Ascending aorta (tissue), 2 donors: ENCODE data around the gene GFRA1. TPM values are rescaled to one million over a fixed set of nuclear protein-coding genes. Genes with fewer than 3 reads are reported as not detected.

Source experiments
- DNase-seq, 2 donors: peaks; one replicate each; pipeline ENCODE4 v3.0.0-alpha.2; 2019; ENCODE audit warnings: low spot score in 2 of 2
- H3K27ac ChIP-seq, 2 donors: fragments of 200-600 bp; sonication (generic); one replicate each; pipeline ENCODE4 v1.5.1; 2016 to 2017; ENCODE audit warnings: mild to moderate bottlenecking in 1 of 2
- H3K27me3 ChIP-seq: fragments of 200-600 bp; sonication (generic); one replicate; pipeline ENCODE4 v1.5.1; 2017
- H3K36me3 ChIP-seq, 2 donors: fragments of 200-600 bp; sonication (generic); one replicate each; pipeline ENCODE4 v1.5.1; 2016
- H3K4me1 ChIP-seq, 2 donors: fragments of 200-600 bp; sonication (generic); one replicate each; pipeline ENCODE4 v1.5.1; 2016 to 2017; ENCODE audit warnings: mild to moderate bottlenecking in 1 of 2
- H3K4me3 ChIP-seq, 2 donors: fragments of 200-600 bp; sonication (generic); one replicate each; pipeline ENCODE4 v1.5.1; 2016 to 2017; ENCODE audit warnings: mild to moderate bottlenecking in 1 of 2
- H3K9me3 ChIP-seq, 2 donors: fragments of 200-600 bp; sonication (generic); one replicate each; pipeline ENCODE4 v1.5.1; 2016
- CTCF ChIP-seq, 3 experiments: fragments of 200-600 bp in 2 of 3; fragments of 450-650 bp in 1 of 3; sonication (generic) in 2 of 3; IDR thresholded peaks; one replicate each; pipeline ENCODE4 v1.5.1; 2016 to 2019; ENCODE audit warnings: antibody characterized with exemption in 3 of 3, mild to moderate bottlenecking in 1 of 3, moderate library complexity in 1 of 3
- intact Hi-C: fragments of 100-400 bp; cut with DNase I; formaldehyde crosslinking; loops from one replicate; pipeline ENCODE4 v1.15.1; 2023
- total RNA-seq: library from RNA; depleted of rRNA; stranded (reverse); fragments of >200 nt; gene quantifications from one replicate; pipeline ENCODE4 v1.1.0, GENCODE V29; 2016

Gene GFRA1
- total RNA-seq, 1 donor from 2014 or later: 7.0 TPM

DNA sequence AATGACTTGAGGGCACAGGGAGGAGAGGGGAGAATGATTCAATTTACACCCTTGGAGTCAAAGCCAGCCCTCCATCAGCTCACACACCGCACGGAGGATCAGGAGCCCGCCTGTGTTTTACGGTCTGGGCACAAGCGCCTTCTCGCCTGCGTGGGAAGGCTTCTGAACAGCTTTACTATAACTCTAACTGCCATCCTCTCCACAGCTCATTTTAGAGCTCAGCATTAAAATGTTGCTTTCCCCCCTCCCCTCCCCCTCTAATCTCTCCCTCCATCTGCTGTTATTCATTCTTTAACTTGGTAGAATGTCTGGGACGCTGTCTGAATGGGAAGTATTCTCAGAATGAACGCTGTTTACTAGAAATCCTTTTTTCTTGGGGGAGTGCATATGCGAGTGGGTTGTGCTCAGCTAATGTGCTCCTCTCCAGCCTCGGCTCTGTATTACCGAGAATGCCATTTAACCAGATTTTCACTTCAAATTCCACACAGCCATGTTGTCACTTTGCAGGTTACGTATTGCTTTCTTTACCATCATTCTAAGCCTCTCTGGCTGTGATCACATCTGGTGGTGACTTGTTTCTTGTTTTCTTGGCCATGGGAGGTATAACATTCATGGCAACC is 140.1 kb downstream of the GFRA1 start:
- Histone ChIP-seq H3K4me3 (no peak overlapping the region), H3K9me3 (peaks cover 0 to 17% of the 10 kb centered on the region in 2 donors), H3K27ac (no peak overlapping the region), H3K36me3 (no peaks in the 10 kb centered on the region), H3K27me3 (no peaks in the 10 kb centered on the region), H3K4me1 (no peaks in the 10 kb centered on the region)
- DNase-seq: no peak
- intact Hi-C loops: no loop called here
- no peak for TF ChIP-seq CTCF (IDR thresholded peaks at IDR 0.05)

GRCh38 chr10:116130006-116130405 is 143.0 kb downstream of the GFRA1 start:
- H3K27me3 ChIP-seq: no peaks in the 10 kb centered on the region
- no peak for TF ChIP-seq CTCF (IDR thresholded peaks at IDR 0.05)
- intact Hi-C loops: no loop called here

GRCh38 chr10:116126954-116127695 is 145.9 kb downstream of the GFRA1 start:
- no peak for DNase-seq
- intact Hi-C loops: no loop called here
- Histone ChIP-seq H3K4me1 (no peaks in the 10 kb centered on the region), H3K27ac (no peak overlapping the region), H3K4me3 (no peak overlapping the region), H3K9me3 (peaks cover 0 to 17% of the 10 kb centered on the region in 2 donors), H3K27me3 (no peaks in the 10 kb centered on the region), H3K36me3 (no peaks in the 10 kb centered on the region)
- no peak for TF ChIP-seq CTCF (IDR thresholded peaks at IDR 0.05)

More at GRCh38 chr10:116130006-116130405, 143.0 kb downstream of the GFRA1 start:
- peaks cover 0 to 17% of the 10 kb centered on the region in 2 donors for H3K9me3 ChIP-seq
- no peak overlapping the region for H3K4me3 ChIP-seq
- no peaks in the 10 kb centered on the region for H3K36me3 ChIP-seq
- no peaks in the 10 kb centered on the region for H3K4me1 ChIP-seq
- no peak for DNase-seq
- no peak overlapping the region for H3K27ac ChIP-seq

- no peaks in the 10 kb centered on the region for H3K36me3 ChIP-seq
- no peak for TF ChIP-seq CTCF (IDR thresholded peaks at IDR 0.05)
- H3K9me3 ChIP-seq: peaks cover 0 to 17% of the 10 kb centered on the region in 2 donors
- H3K4me3 ChIP-seq: no peak overlapping the region
- DNase-seq: no peak
- no peaks in the 10 kb centered on the region for H3K27me3 ChIP-seq
- H3K4me1 ChIP-seq: no peaks in the 10 kb centered on the region
- intact Hi-C loops: no loop called here
- H3K27ac ChIP-seq: no peak overlapping the region
These were observed 146.8 kb downstream of the GFRA1 start for GRCh38 chr10:116126239-116126638.

DNA sequence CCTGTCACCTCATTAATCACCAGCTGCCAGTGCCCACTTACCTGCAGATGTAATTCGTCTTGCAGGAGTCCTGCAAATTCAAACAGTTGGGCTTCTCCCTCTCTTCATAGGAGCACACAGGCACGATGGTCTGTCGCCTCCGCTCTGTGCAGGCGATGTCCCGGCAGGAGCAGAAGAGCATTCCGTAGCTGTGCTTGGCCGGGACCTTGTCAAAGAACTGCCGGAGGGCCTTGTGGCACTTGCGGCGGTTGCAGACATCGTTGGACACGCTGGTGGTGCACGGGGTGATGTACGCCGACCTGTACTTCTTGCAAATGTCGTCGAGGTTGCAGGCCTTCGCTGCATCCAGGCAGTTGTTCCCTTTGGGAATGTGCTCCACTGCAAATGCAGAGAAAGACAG is 147.8 kb downstream of the GFRA1 start:
- Histone ChIP-seq H3K4me1 (no peaks in the 10 kb centered on the region), H3K9me3 (peaks cover 0 to 13% of the 10 kb centered on the region in 2 donors), H3K27ac (no peak overlapping the region), H3K4me3 (no peak overlapping the region), H3K27me3 (no peaks in the 10 kb centered on the region), H3K36me3 (no peaks in the 10 kb centered on the region)
- DNase-seq: no peak
- TF ChIP-seq CTCF (IDR thresholded peaks at IDR 0.05): no peak
- intact Hi-C loops: no loop called here
